ENCODE measurements around the gene ELP6. TPM values are rescaled to one million over a fixed set of nuclear protein-coding genes. Genes with fewer than 3 reads are reported as not detected.

ELP6 gene
- total RNA-seq, 1 donor from 2014 or later, result 49.5 TPM

DNA sequence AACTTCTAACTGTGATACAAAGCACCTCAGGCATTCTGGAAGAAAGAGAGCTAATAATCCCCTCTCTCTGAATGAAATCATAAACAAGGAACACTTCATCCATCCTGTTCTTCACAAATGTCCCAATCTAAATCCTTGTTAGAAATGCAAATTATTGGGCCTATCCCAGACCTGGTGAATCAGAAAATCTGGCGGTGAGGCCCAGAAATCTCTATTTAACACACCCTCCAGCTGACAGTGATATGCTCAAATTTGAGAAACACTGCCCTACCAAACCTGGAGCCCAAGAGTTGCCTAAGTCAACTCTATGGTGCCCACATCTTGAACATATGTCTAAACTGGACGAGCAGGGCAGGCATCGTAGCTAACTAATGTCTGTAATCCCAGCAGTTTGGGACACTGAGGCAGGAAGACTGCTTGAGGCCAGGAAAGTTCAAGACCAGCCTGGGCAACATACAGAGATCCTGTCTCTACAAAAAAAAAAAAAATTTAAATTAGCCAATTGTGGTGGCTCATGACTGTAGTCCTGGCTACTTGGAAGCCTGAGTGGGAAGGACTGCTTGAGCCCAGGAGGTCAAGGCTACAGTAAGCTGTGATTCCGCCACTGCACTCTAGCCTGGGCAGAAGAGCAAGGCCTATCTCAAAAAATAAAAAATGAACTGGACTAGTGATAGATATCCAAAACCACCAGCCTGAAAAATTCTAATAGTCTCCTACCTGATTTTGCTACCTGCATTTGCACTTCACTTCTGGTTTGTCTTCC lies 60.9 kb downstream of the ELP6 start:
- no peaks in the 10 kb centered on the region for H3K27me3 Mint-ChIP-seq (ENCODE audit: unreplicated experiment)
- no peaks in the 10 kb centered on the region for H3K9me3 Mint-ChIP-seq (ENCODE audit: unreplicated experiment)
- no peaks in the 10 kb centered on the region for H3K36me3 Mint-ChIP-seq (ENCODE audit: low read depth, unreplicated experiment)
- H3K27ac Mint-ChIP-seq (ENCODE audit: unreplicated experiment), result no peak overlapping the region
- no peaks in the 10 kb centered on the region for H3K4me1 Mint-ChIP-seq (ENCODE audit: unreplicated experiment)
- H3K4me3 Mint-ChIP-seq (ENCODE audit: unreplicated experiment), result no peak overlapping the region
- TF ChIP-seq, protein P1, sequence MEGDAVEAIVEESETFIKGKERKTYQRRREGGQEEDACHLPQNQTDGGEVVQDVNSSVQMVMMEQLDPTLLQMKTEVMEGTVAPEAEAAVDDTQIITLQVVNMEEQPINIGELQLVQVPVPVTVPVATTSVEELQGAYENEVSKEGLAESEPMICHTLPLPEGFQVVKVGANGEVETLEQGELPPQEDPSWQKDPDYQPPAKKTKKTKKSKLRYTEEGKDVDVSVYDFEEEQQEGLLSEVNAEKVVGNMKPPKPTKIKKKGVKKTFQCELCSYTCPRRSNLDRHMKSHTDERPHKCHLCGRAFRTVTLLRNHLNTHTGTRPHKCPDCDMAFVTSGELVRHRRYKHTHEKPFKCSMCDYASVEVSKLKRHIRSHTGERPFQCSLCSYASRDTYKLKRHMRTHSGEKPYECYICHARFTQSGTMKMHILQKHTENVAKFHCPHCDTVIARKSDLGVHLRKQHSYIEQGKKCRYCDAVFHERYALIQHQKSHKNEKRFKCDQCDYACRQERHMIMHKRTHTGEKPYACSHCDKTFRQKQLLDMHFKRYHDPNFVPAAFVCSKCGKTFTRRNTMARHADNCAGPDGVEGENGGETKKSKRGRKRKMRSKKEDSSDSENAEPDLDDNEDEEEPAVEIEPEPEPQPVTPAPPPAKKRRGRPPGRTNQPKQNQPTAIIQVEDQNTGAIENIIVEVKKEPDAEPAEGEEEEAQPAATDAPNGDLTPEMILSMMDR (IDR thresholded peaks at IDR 0.05; ENCODE audit: unreplicated experiment), result no peak
- no peak for DNase-seq (ENCODE audit: low spot score)

Other genes with a start within 250 kb of the ELP6 start
- gene KIF9, start 230.9 kb downstream of the ELP6 start, total RNA-seq (ENCODE audit: unreplicated experiment), result 12.1 TPM
- 41.8 TPM for gene KLHL18, start 230.8 kb downstream of the ELP6 start, total RNA-seq (ENCODE audit: unreplicated experiment)
- gene PTPN23, start 132.7 kb downstream of the ELP6 start, total RNA-seq (ENCODE audit: unreplicated experiment), result 47.8 TPM
- 88.6 TPM for gene SCAP, start 37.8 kb downstream of the ELP6 start, total RNA-seq (ENCODE audit: unreplicated experiment)
- gene CSPG5, start 65.2 kb upstream of the ELP6 start, total RNA-seq (ENCODE audit: unreplicated experiment), result 0.23 TPM